Epithelial cell of prostate (primary cell): Measurements from ENCODE around the gene SCGB1C2.

Experiments used
- DNase-seq: peaks from one replicate; pipeline ENCODE4 v3.0.0-alpha.2; 2011; ENCODE audit warnings: low read depth, low spot score
- H3K27ac ChIP-seq: fragments of 450-650 bp; 2 replicates; pipeline ENCODE4 v1.5.1; 2017; ENCODE audit warnings: mild to moderate bottlenecking

SCGB1C2 gene

DNA sequence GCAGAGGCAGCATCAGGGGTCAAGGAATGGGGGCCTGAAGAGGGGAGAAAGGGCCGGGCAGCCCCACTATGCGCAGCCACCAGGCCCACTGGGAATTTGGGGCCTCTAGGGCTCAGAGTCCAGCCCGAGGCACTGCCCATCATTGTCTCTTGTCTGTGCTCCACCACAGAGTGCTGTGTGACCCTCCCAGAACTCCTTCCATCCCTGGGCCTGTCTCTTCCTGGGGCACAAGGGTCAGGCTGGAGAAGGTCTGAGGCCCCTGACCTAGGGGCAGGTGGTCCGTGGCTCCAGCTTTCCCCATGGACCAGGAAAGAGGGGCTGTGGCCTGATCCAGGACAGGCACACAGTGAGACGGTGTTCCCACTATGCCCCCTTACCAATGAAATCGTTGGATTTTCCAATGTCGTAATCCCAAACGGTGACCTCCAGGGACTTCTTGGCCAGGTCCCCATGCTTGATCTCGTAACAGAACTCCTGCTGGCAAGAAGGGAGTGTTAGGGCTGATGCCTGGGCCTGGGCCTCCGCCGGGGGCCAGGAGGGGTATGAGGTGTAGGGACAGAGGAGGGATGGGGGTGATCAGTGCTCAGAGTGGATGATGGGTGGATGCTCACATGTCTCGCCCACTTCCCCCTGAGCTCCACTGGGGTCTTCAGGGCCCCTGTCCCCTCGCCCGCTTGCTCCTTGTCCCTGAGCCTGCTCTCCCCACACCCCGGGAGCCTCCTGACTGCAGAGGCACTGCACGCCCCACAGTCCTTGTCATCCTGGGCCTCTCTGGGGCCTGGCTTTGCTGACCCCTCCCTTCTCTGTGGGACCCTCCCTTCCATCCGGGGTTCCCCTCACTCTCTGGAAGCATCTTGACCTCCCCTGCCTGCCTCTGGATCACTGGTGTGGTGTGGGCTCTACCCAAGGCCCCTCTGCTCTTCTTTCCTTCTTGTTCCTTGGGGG lies 10.7 kb downstream of the SCGB1C2 start:
- DNase-seq = no peak
- H3K27ac ChIP-seq = no peak overlapping the region

GRCh38 chr17:148757-149156 lies 11.4 kb downstream of the SCGB1C2 start:
- H3K27ac ChIP-seq = no peak overlapping the region
- DNase-seq = no peak

- H3K27ac ChIP-seq = no peak overlapping the region
- DNase-seq = no peak
Observed at GRCh38 chr17:149231-149630, 11.9 kb downstream of the SCGB1C2 start.

DNA sequence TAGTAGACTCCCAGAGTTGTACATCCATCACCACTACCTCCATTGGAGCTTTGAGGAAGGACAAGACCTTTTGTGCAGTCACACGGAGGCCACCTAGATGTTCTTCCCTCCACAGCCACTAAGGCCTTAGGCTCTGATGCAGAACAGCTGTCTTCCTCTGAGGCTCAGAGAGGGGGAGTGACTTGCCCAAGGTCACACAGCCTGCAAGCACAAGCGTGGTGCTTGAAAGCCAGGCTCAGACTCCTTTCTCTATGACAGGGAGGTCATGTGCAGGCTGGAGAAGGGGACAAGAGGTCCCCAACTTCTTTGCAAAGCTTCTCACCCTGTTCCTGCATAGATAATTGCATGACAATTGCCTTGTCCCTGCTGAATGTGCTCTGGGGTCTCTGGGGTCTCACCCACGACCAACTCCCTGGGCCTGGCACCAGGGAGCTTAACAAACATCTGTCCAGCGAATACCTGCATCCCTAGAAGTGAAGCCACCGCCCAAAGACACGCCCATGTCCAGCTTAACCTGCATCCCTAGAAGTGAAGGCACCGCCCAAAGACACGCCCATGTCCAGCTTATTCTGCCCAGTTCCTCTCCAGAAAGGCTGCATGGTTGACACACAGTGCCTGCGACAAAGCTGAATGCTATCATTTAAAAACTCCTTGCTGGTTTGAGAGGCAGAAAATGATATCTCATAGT lies 12.7 kb downstream of the SCGB1C2 start:
- H3K27ac ChIP-seq = no peak overlapping the region
- DNase-seq = no peak

GRCh38 chr17:151004-151403 lies 13.6 kb downstream of the SCGB1C2 start:
- no peak overlapping the region for H3K27ac ChIP-seq
- DNase-seq = no peak

DNA sequence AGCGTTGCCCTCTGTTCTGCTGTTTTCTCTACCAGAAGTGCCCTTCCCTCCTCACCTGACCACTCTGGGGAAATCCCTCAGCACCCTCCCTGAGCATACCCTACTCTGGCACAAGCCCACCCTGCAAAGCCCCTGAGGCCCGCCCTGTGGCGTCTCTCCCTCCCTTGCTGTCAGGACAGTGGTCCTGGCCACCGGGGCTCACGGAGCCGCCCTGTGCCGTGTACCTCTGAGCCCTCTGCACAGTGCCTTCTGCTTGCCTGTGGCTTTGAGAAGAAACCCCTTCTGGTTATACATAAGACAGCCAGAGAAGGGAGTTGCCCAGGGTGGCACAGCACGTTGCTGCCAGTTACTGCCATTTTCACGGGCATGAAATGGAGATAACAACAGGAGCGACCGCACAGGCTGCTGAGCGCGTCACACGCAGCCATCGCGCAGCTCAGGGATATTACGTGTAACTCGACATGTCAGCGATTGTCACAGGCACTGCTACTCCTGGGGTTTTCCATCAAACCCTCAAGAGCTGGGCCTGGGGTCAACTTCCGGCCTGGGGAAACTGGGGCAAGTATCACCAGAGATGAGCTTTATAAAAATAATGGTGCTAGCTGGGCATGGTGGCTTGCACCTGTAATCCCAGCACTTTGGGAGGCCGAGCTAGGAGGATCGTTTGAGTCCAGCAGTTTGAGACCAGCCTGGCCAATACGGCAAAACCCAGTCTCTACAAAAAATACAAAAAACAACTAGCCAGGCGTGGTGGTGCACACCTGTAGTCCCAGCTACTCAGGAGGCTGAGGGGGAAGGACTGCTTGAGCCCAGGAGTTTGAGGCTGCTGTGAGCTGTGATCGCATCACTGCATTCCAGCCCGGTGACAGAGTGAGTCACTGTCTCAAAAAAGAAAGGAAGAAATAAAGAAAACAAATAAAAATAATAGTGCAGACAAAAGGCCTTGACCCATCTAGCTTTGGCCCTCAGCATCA lies 14.8 kb downstream of the SCGB1C2 start:
- H3K27ac ChIP-seq = no peak overlapping the region
- no peak for DNase-seq

- no peak overlapping the region for H3K27ac ChIP-seq
- DNase-seq = no peak
Observed at GRCh38 chr17:152860-153420, 15.6 kb downstream of the SCGB1C2 start.

DNA sequence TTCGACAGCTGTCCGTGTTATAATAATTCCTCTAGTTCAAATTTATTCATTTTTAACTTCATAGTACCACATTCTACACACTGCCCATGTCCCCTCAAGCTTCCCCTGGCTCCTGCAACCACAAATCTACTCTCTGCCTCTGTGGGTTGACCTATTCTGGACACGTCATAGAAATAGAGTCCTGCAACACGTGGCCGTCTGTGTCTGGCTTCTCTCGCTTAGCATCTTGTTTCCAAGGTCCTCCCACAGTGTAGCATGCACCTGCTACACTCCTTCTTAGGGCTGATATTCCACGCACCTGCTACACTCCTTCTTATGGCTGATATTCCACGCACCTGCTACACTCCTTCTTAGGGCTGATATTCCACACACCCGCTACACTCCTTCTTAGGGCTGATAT lies 16.5 kb downstream of the SCGB1C2 start:
- no peak overlapping the region for H3K27ac ChIP-seq
- no peak for DNase-seq

- DNase-seq = no peak
- H3K27ac ChIP-seq = no peak overlapping the region
Observed at GRCh38 chr17:155576-155975, 18.2 kb downstream of the SCGB1C2 start.

DNA sequence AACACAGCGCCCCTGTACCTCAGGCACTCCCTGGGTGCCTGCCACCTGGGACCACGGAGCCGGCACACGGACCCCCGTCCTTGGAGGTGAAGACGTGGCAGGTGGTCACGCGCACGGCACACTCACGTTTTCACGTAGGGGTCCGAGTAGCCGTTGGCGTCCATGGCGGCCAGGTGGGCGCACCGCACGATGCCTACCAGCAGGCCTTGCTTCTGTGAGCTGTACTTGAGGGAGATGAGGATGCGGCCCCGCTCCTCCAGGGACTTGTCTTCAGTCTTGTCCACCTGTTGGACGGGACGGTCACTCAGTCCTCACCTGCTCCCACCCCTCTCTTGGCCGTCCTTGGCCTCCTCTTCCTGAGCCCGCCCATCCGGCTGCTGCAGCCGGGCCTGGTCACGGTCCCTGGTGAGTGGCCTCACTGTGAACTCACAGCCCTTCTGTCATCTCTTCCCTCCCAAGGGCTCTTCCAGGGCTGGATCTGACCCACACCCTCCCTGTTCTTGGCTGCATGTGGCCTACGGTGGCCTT lies 18.8 kb downstream of the SCGB1C2 start:
- no peak overlapping the region for H3K27ac ChIP-seq
- DNase-seq = no peak

GRCh38 chr17:156946-157345 lies 19.6 kb downstream of the SCGB1C2 start:
- no peak for DNase-seq
- no peak overlapping the region for H3K27ac ChIP-seq

DNA sequence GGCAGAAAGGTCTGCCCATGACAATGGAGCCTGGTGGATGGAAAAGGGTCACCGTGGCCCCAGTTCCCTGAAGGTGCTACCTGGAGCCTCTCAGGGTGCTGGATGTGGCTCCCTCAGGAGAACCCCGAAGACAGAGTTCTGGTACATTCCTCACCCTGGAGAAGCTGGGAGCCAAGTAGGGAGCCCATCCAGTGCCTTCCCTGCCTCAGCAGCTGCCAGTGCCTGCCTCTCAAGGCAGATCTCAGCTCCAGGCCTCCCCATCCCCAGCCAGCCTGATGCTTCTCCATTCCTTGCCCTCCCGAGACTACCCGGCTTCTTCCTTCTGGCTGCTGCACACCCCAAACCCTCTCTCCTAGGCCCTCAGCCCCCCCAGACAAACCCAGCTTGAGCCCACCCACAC lies 20.5 kb downstream of the SCGB1C2 start:
- H3K27ac ChIP-seq = no peak overlapping the region
- no peak for DNase-seq

DNA sequence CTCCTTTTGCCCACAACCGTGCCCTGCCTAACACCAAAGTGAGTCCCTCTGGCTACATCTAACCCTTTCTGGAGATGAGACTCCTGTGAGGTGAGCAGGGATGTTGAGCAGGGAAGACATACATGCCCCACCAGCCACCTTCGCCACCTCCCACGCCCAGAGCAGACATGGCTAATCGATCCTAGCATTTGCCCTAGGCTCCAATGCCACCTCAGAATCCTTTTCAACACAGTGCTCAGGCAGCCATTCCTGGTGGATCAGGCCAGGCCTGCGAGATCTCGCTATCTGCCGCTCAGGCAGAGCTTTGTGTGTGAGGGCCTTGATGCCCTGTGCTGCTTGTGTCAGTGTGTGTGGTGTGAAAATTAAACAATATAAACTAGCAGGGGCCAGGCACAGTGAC lies 21.0 kb downstream of the SCGB1C2 start:
- no peak overlapping the region for H3K27ac ChIP-seq
- DNase-seq = no peak

DNA sequence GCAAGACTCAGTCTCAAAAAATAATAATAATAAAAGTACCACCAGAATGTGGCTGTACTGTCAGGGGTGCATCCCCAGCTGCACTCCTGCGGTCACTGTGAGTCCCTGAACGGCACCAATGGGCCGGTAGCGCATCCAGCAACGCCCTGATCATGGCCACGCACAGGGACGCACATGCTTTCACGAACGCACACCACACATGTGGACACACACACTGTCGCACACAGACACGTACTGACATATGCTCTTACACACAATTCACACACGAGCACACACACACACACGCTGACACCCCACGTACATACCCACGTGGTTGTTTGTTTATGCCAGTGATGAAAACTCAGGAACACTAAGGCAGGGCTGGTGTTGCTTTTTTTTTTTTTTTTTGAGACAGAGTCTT lies 22.2 kb downstream of the SCGB1C2 start:
- no peak for DNase-seq
- no peak overlapping the region for H3K27ac ChIP-seq

- no peak for DNase-seq
- H3K27ac ChIP-seq = no peak overlapping the region
Observed at GRCh38 chr17:160336-160735, 23.0 kb downstream of the SCGB1C2 start.

GRCh38 chr17:161481-161880 lies 24.1 kb downstream of the SCGB1C2 start:
- no peak overlapping the region for H3K27ac ChIP-seq
- DNase-seq = no peak

GRCh38 chr17:162689-163088 lies 25.3 kb downstream of the SCGB1C2 start:
- DNase-seq = no peak
- no peak overlapping the region for H3K27ac ChIP-seq

GRCh38 chr17:163514-164098 lies 26.2 kb downstream of the SCGB1C2 start:
- no peak for DNase-seq
- H3K27ac ChIP-seq = no peak overlapping the region
